PFSK-1 (cell line): ENCODE data around the gene GPRIN3.

ENCODE experiments used
- POLR2AphosphoS5 ChIP-seq: IDR thresholded peaks from 2 replicates; pipeline ENCODE4 v1.6.1; 2012; ENCODE audit warnings: low read depth, mild to moderate bottlenecking, control low read depth, low read length, moderate library complexity
- SIN3A ChIP-seq: IDR thresholded peaks from 2 replicates; pipeline ENCODE4 v1.6.1; 2012; ENCODE audit warnings: mild to moderate bottlenecking, low read length, moderate library complexity, borderline replicate concordance; ENCODE audit not compliant: insufficient read depth
- TAF1 ChIP-seq: IDR thresholded peaks from 2 replicates; pipeline ENCODE4 v1.6.1; 2012; ENCODE audit warnings: low read length, control low read depth, borderline replicate concordance; ENCODE audit not compliant: insufficient read depth
- TF ChIP-seq, protein P1 (sequence below), 2 experiments: IDR thresholded peaks; 2 replicates each; pipeline versions ENCODE4 v1.6.1 to v1.8.0; 2011 to 2012; ENCODE audit warnings: low read depth in 2 of 2, low read length in 2 of 2, control low read depth in 1 of 2, inconsistent platforms in 1 of 2, mild to moderate bottlenecking in 1 of 2, moderate library complexity in 1 of 2; ENCODE audit not compliant: insufficient read depth in 1 of 2

DNA sequence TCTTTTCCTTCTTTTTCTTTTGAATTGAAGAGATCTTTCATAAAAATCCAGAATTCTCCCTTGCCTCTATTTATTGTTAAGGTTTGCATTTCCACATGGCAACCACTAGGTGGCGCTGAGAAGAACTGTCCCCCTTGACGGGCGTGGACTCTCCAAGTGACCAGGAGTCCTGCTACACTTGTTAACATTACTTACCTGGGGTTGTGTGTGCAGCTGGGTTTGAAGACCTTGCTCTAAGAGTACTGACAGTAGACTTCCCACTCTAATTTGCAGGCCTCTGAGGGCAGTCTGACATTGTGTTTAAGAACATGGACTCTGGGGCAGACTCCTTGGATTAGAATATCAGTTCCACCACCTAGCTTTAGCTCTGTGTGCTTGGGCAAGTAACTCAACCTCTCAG lies 52.8 kb downstream of the GPRIN3 start:
- TF ChIP-seq SIN3A (no peak), POLR2AphosphoS5 (no peak), TAF1 (no peak)
- TF ChIP-seq, protein P1, sequence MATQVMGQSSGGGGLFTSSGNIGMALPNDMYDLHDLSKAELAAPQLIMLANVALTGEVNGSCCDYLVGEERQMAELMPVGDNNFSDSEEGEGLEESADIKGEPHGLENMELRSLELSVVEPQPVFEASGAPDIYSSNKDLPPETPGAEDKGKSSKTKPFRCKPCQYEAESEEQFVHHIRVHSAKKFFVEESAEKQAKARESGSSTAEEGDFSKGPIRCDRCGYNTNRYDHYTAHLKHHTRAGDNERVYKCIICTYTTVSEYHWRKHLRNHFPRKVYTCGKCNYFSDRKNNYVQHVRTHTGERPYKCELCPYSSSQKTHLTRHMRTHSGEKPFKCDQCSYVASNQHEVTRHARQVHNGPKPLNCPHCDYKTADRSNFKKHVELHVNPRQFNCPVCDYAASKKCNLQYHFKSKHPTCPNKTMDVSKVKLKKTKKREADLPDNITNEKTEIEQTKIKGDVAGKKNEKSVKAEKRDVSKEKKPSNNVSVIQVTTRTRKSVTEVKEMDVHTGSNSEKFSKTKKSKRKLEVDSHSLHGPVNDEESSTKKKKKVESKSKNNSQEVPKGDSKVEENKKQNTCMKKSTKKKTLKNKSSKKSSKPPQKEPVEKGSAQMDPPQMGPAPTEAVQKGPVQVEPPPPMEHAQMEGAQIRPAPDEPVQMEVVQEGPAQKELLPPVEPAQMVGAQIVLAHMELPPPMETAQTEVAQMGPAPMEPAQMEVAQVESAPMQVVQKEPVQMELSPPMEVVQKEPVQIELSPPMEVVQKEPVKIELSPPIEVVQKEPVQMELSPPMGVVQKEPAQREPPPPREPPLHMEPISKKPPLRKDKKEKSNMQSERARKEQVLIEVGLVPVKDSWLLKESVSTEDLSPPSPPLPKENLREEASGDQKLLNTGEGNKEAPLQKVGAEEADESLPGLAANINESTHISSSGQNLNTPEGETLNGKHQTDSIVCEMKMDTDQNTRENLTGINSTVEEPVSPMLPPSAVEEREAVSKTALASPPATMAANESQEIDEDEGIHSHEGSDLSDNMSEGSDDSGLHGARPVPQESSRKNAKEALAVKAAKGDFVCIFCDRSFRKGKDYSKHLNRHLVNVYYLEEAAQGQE (IDR thresholded peaks at IDR 0.05; ENCODE audit: insufficient read depth in 1 of 2, low read depth in 2 of 2, low read length in 2 of 2), result no peak
